HepG2 (cell line): ENCODE measurements around the gene AP1S3. TPM values are rescaled to one million over a fixed set of nuclear protein-coding genes. Genes with fewer than 3 reads are reported as not detected.

Experiments
- ARNT ChIP-seq: fragments of 450-650 bp; IDR thresholded peaks from 2 replicates; pipeline ENCODE4 v1.6.1; 2017
- CEBPB ChIP-seq: IDR thresholded peaks from 2 replicates; pipeline ENCODE4 v1.6.1; 2011; ENCODE audit warnings: low read depth, low read length, improper control_type of control experiment, borderline replicate concordance
- CREM ChIP-seq, 2 experiments: sonication (generic) in 1 of 2; formaldehyde crosslinking in 1 of 2; IDR thresholded peaks; 2 replicates each; pipeline versions ENCODE4 v1.4.0 to v1.6.1; 2016 to 2020; ENCODE audit warnings: antibody characterized with exemption in 1 of 2, mild to moderate bottlenecking in 1 of 2, missing genetic modification reagents in 1 of 2
- EZH2 ChIP-seq: conservative IDR thresholded peaks from 2 replicates; pipeline ENCODE4 v1.6.1; 2012; ENCODE audit warnings: mild to moderate bottlenecking, low read depth, low read length, moderate library complexity
- FOXA3 ChIP-seq: IDR thresholded peaks from 2 replicates; pipeline ENCODE4 v1.6.1; 2016; ENCODE audit warnings: missing genetic modification reagents, missing compliant biosample characterization
- FOXP1 ChIP-seq, 2 experiments: fragments of 450-650 bp in 1 of 2; IDR thresholded peaks; 2 replicates each; pipeline ENCODE4 v1.6.1; 2017 to 2018; ENCODE audit warnings: antibody characterized with exemption in 1 of 2
- GATAD2A ChIP-seq: IDR thresholded peaks from 2 replicates; pipeline ENCODE4 v1.6.1; 2016
- KLF13 ChIP-seq: sonication (generic); formaldehyde crosslinking; IDR thresholded peaks from 2 replicates; pipeline ENCODE4 v1.4.0; 2020; ENCODE audit warnings: mild to moderate bottlenecking, missing genetic modification reagents
- NR2C2 ChIP-seq: sonication (generic); formaldehyde crosslinking; IDR thresholded peaks from 2 replicates; pipeline ENCODE4 v1.4.0; 2020; ENCODE audit warnings: missing genetic modification reagents, mild to moderate bottlenecking, moderate library complexity, borderline replicate concordance
- RARA ChIP-seq: IDR thresholded peaks from 2 replicates; pipeline ENCODE4 v1.6.1; 2016; ENCODE audit warnings: missing genetic modification reagents, missing compliant biosample characterization
- SALL1 ChIP-seq: sonication (generic); formaldehyde crosslinking; IDR thresholded peaks from 2 replicates; pipeline ENCODE4 v1.8.0; 2022; ENCODE audit warnings: mild to moderate bottlenecking, missing genetic modification reagents
- TMF1 ChIP-seq: sonication (generic); formaldehyde crosslinking; IDR thresholded peaks from 2 replicates; pipeline ENCODE4 v1.8.1; 2022; ENCODE audit warnings: low read depth, missing genetic modification reagents
- ZNF331 ChIP-seq: sonication (generic); formaldehyde crosslinking; IDR thresholded peaks from 2 replicates; pipeline ENCODE4 v1.4.0; 2020; ENCODE audit warnings: missing genetic modification reagents
- ZNF605 ChIP-seq: sonication (generic); formaldehyde crosslinking; IDR thresholded peaks from 2 replicates; pipeline ENCODE4 v1.8.0; 2022; ENCODE audit warnings: mild to moderate bottlenecking, missing genetic modification reagents
- ZSCAN9 ChIP-seq: IDR thresholded peaks from 2 replicates; pipeline ENCODE4 v1.6.1; 2016; ENCODE audit warnings: borderline replicate concordance
- polyA plus RNA-seq, 8 experiments: library from polyadenylated mRNA; depleted of rRNA in 3 of 8; stranded (reverse) in 7 of 8; unstranded in 1 of 8; fragments of >200 nt; fragmentation: Illumina TruSeq in 4 of 8; extraction: Trizol in 4 of 8; gene quantifications; 2 replicates each; pipeline versions ENCODE4 v1.2.1 to v1.2.3, GENCODE V29; 2011 to 2016; ENCODE audit warnings: low read depth in 4 of 8, missing spikeins in 1 of 8, mixed read lengths in 1 of 8; ENCODE audit not compliant: insufficient read depth in 1 of 8
- total RNA-seq, 5 experiments: library from RNA; depleted of rRNA; stranded (reverse); fragments of >200 nt; fragmentation: Illumina TruSeq; extraction: Trizol; gene quantifications; 2 replicates each; pipeline ENCODE4 v1.2.3, GENCODE V29; 2016; ENCODE audit warnings: low read depth in 1 of 5
- TF ChIP-seq, protein P1 (sequence below): sonication (generic); formaldehyde crosslinking; IDR thresholded peaks from 2 replicates; pipeline ENCODE4 v1.5.0; 2020; ENCODE audit warnings: mild to moderate bottlenecking, missing genetic modification reagents
- TF ChIP-seq, protein P2 (sequence below): IDR thresholded peaks from 2 replicates; pipeline ENCODE4 v1.6.1; 2016; ENCODE audit warnings: missing compliant biosample characterization, missing genetic modification reagents, borderline replicate concordance
- TF ChIP-seq, protein P3 (sequence below): IDR thresholded peaks from 2 replicates; pipeline ENCODE4 v1.6.1; 2016; ENCODE audit warnings: low read depth
- TF ChIP-seq, protein P4 (sequence below): sonication (generic); formaldehyde crosslinking; IDR thresholded peaks from 2 replicates; pipeline ENCODE4 v1.4.0; 2020; ENCODE audit warnings: missing genetic modification reagents
- TF ChIP-seq, protein P5 (sequence below): IDR thresholded peaks from 2 replicates; pipeline ENCODE4 v1.6.1; 2016; ENCODE audit warnings: low read depth, control low read depth
- TF ChIP-seq, protein P6 (sequence below): sonication (generic); formaldehyde crosslinking; IDR thresholded peaks from 2 replicates; pipeline ENCODE4 v1.8.0; 2022; ENCODE audit warnings: missing genetic modification reagents, mild to moderate bottlenecking, moderate library complexity, borderline replicate concordance

The AP1S3 gene
- total and polyA plus RNA-seq, 2 of the 13 experiments (the other 11 are each of a cell fraction or from before 2014, with no cell fraction given), result 3.0 to 16.3 TPM

DNA sequence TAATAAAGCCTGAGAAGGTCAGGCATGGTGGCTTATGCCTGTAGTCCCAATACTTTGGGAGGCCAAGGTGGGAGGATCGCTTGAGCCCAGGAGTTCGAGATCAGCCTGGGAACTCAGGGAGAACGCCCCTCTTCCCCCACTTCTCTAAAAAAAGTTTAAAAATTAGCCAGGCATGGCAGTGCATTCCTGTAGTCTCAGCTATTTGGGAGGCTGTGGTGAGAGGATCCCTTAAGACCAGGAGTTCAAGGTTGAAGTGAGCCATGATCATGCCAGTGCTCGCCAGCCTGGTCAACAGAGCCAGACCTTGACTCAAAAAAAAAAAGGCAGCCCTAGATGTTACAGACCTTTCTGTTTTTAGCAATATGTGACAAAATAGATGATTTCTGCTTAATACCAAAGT is 83.4 kb downstream of the AP1S3 start (continued):
- TF ChIP-seq, protein P1, sequence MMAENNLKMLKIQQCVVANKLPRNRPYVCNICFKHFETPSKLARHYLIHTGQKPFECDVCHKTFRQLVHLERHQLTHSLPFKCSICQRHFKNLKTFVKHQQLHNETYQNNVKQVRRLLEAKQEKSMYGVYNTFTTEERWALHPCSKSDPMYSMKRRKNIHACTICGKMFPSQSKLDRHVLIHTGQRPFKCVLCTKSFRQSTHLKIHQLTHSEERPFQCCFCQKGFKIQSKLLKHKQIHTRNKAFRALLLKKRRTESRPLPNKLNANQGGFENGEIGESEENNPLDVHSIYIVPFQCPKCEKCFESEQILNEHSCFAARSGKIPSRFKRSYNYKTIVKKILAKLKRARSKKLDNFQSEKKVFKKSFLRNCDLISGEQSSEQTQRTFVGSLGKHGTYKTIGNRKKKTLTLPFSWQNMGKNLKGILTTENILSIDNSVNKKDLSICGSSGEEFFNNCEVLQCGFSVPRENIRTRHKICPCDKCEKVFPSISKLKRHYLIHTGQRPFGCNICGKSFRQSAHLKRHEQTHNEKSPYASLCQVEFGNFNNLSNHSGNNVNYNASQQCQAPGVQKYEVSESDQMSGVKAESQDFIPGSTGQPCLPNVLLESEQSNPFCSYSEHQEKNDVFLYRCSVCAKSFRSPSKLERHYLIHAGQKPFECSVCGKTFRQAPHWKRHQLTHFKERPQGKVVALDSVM (CRISPR knock-in tag), result peak; percentile 97
- no peak for TF ChIP-seq ARNT
- TF ChIP-seq, protein P2, sequence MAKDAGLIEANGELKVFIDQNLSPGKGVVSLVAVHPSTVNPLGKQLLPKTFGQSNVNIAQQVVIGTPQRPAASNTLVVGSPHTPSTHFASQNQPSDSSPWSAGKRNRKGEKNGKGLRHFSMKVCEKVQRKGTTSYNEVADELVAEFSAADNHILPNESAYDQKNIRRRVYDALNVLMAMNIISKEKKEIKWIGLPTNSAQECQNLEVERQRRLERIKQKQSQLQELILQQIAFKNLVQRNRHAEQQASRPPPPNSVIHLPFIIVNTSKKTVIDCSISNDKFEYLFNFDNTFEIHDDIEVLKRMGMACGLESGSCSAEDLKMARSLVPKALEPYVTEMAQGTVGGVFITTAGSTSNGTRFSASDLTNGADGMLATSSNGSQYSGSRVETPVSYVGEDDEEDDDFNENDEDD (CRISPR knock-in tag), result no peak
- TF ChIP-seq, protein P3, sequence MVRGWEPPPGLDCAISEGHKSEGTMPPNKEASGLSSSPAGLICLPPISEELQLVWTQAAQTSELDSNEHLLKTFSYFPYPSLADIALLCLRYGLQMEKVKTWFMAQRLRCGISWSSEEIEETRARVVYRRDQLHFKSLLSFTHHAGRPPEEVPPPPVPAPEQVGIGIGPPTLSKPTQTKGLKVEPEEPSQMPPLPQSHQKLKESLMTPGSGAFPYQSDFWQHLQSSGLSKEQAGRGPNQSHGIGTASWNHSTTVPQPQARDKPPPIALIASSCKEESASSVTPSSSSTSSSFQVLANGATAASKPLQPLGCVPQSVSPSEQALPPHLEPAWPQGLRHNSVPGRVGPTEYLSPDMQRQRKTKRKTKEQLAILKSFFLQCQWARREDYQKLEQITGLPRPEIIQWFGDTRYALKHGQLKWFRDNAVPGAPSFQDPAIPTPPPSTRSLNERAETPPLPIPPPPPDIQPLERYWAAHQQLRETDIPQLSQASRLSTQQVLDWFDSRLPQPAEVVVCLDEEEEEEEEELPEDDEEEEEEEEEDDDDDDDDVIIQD (CRISPR knock-in tag), result peak; percentile 36; the same call in 1 of the 2 replicates
- TF ChIP-seq NR2C2, result no peak
- TF ChIP-seq TMF1, result no peak
- peak; percentile 56 for TF ChIP-seq GATAD2A
- no peak for TF ChIP-seq ZSCAN9 (CRISPR knock-in tag)
- TF ChIP-seq CREM (IDR thresholded peaks at IDR 0.05), result no peak
- TF ChIP-seq CREM (CRISPR knock-in tag; IDR thresholded peaks at IDR 0.05), result no peak
- peak; percentile 61; the same call in 1 of the 2 replicates for TF ChIP-seq RARA (CRISPR knock-in tag)
- TF ChIP-seq CEBPB, result no peak
- no peak for TF ChIP-seq KLF13 (CRISPR knock-in tag)
- TF ChIP-seq, protein P4, sequence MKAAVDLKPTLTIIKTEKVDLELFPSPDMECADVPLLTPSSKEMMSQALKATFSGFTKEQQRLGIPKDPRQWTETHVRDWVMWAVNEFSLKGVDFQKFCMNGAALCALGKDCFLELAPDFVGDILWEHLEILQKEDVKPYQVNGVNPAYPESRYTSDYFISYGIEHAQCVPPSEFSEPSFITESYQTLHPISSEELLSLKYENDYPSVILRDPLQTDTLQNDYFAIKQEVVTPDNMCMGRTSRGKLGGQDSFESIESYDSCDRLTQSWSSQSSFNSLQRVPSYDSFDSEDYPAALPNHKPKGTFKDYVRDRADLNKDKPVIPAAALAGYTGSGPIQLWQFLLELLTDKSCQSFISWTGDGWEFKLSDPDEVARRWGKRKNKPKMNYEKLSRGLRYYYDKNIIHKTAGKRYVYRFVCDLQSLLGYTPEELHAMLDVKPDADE, result no peak
- TF ChIP-seq ZNF331 (CRISPR knock-in tag), result peak; percentile 48; the same call in 1 of the 2 replicates
- TF ChIP-seq, protein P5, sequence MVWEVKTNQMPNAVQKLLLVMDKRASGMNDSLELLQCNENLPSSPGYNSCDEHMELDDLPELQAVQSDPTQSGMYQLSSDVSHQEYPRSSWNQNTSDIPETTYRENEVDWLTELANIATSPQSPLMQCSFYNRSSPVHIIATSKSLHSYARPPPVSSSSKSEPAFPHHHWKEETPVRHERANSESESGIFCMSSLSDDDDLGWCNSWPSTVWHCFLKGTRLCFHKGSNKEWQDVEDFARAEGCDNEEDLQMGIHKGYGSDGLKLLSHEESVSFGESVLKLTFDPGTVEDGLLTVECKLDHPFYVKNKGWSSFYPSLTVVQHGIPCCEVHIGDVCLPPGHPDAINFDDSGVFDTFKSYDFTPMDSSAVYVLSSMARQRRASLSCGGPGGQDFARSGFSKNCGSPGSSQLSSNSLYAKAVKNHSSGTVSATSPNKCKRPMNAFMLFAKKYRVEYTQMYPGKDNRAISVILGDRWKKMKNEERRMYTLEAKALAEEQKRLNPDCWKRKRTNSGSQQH (CRISPR knock-in tag), result no peak
- peak; percentile 14; the same call in 1 of the 2 replicates for TF ChIP-seq FOXA3 (CRISPR knock-in tag)
- no peak for TF ChIP-seq FOXP1 (IDR thresholded peaks at IDR 0.05)
- TF ChIP-seq FOXP1 (CRISPR knock-in tag; IDR thresholded peaks at IDR 0.05), result 0 out of 2 replicates have a peak, but pooled peaks have one; percentile 10
- TF ChIP-seq, protein P6, sequence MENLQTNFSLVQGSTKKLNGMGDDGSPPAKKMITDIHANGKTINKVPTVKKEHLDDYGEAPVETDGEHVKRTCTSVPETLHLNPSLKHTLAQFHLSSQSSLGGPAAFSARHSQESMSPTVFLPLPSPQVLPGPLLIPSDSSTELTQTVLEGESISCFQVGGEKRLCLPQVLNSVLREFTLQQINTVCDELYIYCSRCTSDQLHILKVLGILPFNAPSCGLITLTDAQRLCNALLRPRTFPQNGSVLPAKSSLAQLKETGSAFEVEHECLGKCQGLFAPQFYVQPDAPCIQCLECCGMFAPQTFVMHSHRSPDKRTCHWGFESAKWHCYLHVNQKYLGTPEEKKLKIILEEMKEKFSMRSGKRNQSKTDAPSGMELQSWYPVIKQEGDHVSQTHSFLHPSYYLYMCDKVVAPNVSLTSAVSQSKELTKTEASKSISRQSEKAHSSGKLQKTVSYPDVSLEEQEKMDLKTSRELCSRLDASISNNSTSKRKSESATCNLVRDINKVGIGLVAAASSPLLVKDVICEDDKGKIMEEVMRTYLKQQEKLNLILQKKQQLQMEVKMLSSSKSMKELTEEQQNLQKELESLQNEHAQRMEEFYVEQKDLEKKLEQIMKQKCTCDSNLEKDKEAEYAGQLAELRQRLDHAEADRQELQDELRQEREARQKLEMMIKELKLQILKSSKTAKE, result no peak
- TF ChIP-seq EZH2, result no peak
- TF ChIP-seq ZNF605 (CRISPR knock-in tag), result no peak
- TF ChIP-seq SALL1 (CRISPR knock-in tag), result peak; percentile 60
